PC-9 (cell line): ENCODE data around the gene TANGO6.

Experiments
- EZH2 ChIP-seq: fragments of 200-600 bp; sonication (generic); IDR thresholded peaks from 2 replicates; pipeline ENCODE4 v1.8.0; 2017; ENCODE audit warnings: antibody characterized with exemption, low read depth
- TF ChIP-seq, protein P1 (sequence below): fragments of 200-600 bp; sonication (generic); conservative IDR thresholded peaks from 2 replicates; pipeline ENCODE4 v1.6.1; 2017; ENCODE audit warnings: mixed run types, antibody characterized with exemption, mild to moderate bottlenecking, moderate library complexity

DNA sequence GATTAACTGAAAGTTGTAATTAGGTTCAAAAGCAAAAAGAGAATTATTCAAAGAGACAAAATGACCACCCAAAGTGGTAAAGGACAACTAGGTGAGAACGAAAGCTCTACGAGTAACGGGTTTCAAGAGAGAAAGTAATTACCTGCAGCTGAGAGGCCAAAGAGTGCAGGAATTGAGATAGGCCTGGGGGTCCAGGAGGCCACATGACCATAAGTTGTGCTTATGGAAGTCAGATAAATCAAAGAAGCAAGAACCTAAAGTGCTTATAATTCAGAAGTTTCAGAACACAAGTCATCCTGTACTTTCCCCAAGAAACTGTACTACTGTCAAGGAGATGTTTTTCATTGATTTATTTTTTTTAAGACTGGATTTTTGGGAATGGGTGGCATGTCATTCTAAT, 91.1 kb downstream of the TANGO6 start:
- TF ChIP-seq, protein P1, sequence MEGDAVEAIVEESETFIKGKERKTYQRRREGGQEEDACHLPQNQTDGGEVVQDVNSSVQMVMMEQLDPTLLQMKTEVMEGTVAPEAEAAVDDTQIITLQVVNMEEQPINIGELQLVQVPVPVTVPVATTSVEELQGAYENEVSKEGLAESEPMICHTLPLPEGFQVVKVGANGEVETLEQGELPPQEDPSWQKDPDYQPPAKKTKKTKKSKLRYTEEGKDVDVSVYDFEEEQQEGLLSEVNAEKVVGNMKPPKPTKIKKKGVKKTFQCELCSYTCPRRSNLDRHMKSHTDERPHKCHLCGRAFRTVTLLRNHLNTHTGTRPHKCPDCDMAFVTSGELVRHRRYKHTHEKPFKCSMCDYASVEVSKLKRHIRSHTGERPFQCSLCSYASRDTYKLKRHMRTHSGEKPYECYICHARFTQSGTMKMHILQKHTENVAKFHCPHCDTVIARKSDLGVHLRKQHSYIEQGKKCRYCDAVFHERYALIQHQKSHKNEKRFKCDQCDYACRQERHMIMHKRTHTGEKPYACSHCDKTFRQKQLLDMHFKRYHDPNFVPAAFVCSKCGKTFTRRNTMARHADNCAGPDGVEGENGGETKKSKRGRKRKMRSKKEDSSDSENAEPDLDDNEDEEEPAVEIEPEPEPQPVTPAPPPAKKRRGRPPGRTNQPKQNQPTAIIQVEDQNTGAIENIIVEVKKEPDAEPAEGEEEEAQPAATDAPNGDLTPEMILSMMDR: no peak
- no peak for TF ChIP-seq EZH2
